Suppressor macrophage treated with lipopolysaccharide for 1 hour (primary cell): ENCODE measurements around the gene MANEAL.
A peak's percentile ranks its signal among the peaks of the same experiment; 100 is the strongest.
"Not testable (repeated sequence)": the region's sequence is repeated elsewhere in the genome, so short reads cannot be mapped to it uniquely, and the experiment has no call there.

ENCODE experiments used
- DNase-seq, 3 donors: peaks; one replicate each; pipeline ENCODE4 v3.0.0-alpha.2; 2020 to 2022

MANEAL gene, protein sequence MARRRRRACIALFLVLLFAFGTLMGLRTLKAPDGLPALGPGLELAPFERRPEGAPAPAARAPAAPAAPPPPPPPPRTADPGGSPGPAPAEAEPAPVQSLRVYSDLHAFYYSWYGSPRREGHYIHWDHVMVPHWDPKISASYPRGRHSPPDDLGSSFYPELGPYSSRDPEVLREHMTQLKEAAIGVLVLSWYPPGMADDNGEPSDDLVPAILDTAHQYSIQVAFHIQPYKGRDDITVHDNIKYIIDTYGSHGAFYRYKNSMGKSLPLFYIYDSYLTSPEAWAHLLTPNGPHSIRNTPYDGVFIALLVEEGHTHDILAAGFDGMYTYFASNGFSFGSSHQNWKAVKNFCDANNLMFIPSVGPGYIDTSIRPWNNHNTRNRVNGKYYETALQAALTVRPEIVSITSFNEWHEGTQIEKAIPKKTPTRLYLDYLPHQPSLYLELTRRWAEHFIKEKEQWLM

DNA sequence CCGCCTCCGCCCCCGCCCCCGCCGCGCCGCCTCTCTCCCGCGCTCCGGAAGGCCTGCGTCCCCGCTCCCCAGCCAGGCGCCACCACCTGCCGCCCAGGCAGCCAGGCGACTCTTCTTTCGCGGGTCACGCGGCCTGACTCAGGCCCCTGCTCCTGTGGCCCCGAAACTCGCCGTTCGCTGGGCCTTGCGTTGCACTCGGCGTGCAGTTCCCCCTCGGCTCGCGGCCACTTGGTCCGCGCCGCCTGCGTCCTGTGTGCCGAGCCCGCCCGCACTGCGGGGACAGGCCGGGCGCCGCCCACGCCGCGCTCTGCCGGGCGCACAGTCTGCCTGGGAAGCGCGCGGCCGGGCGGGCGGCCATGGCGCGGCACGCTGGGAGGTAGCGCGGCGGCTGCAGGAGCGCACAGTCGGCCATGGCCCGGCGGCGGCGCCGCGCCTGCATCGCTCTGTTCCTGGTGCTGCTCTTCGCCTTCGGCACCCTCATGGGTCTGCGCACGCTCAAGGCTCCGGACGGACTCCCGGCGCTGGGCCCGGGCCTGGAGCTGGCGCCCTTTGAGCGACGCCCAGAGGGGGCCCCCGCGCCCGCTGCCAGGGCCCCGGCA, at the start of gene MANEAL:
Gene MANEAL (plus strand): TSS at position 75 of the 599 bp plus-strand sequence. CDS start 336 bp downstream, at position 411.
- DNase-seq: peak; percentile 77 to 90 (median 83)

DNA sequence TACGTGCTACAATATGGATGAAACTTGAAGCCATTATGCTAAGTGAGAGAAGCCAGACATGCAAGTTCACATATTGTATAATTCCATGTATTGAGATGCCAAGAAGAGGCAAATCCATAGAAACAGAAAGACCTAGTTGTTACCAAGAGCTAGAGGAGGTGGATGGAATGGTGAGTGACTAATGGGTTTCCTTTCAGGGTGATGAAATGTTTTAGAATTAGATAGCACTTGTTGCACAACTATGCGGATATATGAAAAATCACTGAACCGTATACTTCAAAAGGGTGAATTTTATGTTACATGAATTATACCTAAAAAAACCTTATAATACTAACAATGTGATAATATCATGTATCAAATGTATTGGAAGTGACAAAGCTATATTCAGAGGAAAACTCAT, 46.8 kb upstream of the MANEAL start:
- DNase-seq: peak in 1 of 3 donors; percentile 10

DNA sequence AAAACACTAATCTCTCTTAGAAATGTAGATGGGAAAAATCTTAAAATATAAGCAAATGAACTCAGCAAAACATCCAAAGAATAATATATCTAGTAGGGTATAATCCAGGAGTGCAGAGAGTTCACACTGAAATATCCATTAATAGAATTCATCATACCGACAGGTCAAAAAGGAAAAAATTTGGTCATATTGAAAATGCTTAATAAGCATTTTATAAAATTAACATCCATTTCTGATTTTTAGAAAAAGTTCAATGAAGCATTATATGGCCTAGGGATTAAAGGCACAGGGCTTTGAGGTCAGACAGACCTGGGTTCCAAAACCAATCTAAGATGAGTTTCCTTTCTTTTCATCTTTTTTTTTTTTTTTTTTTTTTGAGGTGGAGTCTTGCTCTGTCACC, 45.1 kb upstream of the MANEAL start:
- no peak for DNase-seq

DNA sequence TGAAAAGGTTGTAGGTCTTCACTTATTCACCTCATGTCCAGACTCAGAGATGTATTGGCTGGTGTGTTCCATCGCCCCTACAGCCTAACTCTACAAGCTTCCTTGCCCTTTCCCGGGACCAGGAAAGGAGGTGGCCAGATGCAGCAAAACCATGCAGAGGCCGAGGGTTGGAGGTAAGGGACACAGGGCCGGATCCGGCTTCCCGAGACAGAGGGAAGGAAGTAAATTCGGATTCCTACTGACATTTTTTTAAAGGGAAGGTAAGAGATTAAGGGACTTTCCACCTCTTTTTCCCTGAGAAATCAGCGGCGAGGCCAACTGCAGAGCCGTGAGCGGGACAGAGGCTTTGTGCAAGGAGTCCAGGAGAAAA, 41.4 kb upstream of the MANEAL start:
- DNase-seq: peak in 1 of 3 donors; percentile 9

DNA sequence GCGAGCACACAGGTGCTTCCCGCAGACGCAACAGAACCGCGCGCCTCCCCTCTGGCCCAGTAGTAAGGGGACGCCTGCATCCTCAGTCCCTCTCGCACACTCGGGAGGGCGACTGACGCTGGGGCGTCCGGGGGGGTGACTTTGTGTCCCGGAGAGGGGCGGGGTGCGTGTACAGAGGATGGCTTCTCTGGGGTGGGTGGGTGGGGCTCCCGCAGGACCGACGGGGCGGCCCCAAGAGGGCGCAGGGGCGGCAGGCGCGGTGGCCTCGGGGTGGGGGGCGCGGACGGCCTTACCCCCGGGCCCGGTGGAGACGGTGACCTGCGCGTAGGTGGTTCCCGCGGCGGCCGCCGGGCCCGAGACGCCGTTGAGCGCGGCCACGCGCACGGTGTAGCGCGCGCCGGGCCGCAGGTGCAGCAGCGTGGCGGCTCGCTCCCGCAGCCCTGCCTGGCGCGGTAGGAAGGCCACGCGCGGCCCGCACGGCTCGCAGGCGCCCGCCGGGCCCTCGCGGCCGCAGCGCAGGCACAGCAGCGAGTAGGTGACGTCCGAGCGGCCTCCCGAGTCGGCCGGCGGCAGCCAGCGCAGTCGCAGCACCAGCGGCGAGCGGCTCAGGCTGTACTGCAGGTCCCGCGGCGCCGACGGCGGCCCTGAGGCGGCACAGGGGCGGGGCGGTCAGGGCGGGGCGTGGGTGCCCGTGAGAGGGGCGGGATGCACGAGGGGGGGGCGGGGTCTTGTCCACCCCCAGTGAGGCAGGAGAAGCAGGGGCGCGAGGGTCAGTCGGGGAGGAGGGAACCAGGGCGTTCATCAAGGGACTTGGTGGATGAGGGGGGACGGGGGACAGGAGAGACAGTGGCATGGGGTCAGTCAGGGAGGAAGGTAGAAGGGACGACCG, 40.8 kb upstream of the MANEAL start:
- peak; percentile 32 to 58 (median 36) for DNase-seq

DNA sequence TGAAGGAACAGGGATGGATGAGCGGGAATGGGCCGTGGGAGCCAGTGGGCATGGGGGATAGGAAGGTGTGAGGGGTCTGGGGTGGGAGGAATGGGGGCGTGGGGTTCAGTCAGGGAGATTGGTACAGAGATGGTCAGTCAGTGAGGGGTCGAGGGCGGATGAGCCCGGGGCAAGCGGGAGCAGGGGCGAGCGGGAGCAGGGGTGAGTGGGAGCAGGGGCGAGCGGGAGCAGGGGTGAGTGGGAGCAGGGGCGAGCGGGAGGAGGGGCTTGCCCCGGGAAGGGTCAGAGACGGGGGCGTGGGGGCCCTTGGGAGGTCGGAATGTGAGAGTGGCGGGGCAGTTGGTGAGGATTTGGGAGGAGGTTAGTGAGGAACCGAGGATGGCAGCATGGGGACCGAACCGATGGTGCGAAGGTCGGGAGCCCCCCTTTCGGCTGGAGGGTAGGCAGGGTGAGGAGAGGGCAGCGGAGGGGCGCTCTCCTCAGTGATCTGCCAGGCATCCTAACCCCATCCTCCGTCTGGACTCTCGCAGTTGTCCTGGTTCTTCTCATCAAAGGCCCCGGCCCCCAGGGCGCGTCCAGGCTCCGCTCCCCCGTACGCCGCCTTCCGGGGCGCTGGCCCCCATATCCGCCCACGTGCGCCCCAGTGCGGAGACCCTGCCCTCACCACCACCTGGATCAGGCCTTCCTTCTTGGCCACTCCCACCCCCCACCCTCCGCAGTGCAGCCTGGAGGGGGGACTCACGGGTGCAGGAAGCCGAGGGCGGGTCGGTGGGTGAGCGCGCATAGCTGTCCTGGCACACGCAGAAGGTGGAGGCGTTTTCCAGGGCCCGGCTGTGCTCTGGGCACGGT, 40.0 kb upstream of the MANEAL start:
- DNase-seq: no peak

DNA sequence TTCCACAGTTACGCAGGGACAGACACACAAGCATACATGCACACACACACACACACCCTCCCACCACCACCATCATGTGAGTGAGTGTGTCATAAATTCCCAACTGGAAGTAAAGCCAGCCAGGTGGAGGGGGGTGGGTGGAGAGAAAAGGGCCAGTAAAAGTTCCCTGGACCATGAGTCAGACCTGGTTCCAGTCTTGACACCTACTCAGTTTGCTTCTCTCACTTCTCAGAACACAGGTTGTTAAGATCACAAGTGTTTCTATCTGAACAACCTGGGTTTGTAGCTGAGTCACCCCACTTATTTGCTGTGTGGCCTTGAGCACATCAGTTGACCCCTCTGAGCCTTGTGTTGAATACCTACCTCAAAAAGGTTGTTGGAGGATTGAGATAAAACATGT, 38.4 kb upstream of the MANEAL start:
- peak; percentile 20 to 53 (median 20) for DNase-seq

DNA sequence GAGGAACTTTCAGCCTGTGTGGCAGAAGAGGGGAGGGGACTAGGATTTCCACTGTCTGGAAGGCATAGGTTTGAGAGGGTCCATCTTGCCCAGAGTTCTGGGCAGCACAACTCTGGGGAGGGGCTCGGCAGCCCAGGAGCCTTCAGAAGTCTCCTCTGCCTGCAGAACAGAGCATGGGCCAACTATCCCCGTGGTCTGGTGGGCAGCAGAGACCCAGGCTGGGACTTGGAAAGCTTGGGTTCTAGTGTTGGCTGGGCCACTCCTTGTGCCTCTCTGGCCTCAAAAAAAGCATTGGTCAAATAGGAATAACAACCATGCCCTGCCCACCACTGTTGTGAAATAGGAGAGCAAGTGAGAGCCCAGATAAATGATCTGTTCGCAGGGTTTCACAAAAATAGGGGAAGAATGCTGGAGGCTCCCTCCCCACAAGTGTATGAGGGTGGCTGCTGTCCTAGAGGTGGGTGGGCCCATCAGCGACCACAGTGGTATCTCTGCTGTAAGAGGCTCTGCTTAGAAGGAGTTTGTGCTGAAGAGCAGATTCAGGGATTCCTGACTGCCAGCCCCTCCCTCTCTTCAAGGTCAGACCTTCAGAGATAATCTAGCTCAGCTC, 37.6 kb upstream of the MANEAL start:
- peak; percentile 20 to 31 (median 24) for DNase-seq

DNA sequence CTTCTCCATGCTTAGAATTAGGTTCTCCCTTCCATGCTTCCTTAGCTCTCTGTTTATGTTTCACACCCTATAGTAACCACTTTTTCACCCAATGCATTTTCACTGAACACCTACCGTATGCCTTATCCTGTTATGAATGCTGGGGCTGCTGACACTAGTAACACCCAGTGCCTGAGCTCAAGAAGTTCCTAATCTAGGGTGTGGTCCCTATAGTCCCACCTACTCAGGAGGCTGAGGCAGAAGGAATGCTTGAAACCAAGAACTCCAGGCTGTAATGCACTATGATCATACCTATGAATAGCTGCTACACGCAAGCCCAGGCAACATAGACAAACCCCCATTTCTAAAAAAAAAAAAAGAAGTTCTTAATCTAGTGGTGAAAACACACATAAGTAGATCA, 34.2 kb upstream of the MANEAL start:
- DNase-seq: no peak

DNA sequence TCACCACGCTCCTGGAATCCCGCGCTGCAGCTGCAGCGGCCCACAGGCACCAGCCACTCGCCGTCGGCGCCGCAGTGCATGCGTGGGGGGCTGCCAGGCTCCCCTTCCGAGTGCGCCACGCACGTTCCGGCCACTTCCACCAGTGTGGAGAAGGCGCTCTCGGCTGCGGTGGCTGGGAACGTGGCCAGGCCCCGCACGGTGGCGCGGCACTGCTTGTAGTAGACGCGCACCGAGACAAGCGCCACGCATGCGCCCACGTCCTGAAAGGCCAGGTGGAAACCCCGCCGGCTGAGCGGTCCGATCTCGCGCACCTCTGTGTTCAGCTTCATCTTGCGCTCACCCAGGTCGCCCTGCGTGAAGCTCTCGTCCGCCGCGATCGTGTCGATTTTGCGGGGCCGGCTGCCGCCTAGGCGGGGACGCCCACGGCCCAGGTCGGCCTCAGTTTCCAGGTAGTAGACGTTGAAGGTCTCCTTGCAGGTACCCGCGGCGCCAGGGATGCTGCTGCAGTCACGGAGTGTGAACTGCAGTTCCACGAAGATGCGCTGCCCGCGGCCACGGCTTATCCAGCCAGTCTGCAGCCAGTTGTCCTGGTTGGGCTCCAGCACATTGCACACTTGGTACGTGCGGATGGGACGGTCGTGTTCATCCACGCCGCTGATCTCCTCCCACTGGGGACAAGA, 32.1 kb upstream of the MANEAL start:
- no peak for DNase-seq

DNA sequence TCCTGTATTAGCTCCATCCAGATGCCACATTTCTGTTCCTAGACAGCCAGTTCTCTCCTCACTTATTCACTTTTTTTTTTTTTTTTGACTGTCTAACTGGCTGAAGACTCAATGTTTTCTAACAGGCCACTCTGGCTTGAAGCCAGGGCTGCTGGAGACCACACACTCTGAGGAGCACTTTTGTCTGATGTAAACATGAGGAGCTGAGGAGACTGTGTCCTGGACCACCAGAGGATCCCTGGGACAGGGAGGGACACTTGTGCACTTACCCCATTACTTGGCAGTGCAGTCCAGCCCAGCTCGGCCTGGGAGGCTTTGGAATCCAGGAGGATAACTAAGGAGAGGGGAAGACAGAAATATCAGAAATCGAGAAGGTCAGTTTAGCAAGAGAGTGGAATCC, 31.1 kb upstream of the MANEAL start:
- no peak for DNase-seq

DNA sequence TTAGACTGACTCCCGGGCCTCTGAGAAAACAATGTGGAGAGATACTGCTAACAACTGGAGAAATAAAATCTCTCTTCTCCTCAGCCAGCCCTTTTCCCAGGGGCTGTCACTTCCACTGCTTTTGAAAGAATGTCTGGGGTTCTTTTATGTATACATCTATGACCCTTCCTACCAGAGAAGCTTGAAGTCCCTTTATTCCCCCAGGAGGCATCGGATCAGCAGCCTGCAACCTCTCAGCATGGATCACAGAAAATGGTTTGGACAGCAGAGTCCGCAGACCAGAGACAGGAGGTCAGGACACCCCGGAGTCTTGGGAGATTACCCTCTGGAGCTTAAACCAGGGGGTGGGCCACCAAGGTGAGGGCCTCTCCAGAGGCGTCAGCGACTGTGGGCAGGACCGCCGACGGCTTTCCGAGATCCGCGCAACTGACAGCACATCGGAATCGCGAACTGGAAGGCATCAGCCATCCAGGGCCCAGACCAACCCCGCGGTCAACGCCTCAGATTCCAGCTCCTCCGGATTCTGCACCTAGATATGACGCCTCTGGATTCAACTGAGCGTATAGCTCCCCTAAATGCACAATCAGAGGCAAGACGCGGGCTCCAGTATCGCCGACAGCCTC, 29.7 kb upstream of the MANEAL start:
- no peak for DNase-seq

DNA sequence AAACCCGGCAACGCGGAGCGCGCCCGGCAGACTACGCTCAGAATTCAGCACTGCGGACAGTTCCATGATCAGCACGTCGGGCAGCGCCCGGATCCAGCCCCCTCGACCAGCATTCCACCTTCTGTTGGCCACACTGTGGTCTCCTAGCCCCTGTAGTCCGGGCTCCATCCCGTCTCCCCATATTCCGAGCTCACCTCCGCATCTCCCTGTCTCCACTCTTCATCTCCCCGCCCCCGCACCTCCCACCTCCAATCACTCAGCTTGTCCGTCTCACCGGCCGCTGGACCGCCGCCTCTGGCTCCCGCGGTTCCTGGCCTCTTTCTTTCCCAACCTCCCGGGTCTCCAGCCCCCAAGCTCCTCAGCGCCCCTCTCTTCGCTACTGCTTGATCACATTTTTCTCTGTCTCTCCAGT, 29.2 kb upstream of the MANEAL start:
- DNase-seq: peak; percentile 44 to 71 (median 57)

DNA sequence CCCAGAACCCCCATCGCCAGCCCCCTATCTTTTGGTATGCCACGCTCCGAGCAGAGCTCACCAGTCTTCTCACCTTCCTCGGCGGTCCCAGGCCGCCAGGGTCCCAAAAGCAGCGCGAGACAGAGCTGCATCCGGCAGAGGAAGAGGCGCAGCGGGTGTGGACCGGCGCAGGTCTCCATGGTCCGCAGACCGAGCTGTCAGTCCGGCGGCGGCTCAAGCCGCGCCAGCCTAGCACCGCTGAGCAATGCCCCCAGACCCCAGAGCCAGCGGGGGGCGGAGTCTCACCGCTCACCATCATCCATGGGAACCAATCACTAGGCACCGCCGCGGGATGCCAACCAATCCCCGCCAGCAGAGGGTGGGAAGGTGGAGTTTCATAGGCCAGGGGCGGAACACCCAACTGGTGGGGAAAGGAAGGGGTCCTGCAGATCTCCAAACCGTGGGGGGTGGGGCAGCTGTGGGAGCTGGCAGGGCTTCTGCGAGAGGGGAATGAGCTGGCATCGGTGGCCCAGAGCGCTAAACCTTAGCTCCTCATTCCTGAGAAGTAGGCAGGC, 28.7 kb upstream of the MANEAL start, which contains the start of gene EPHA10:
Gene EPHA10 (minus strand): TSS at position 233 of the 554 bp plus-strand sequence. CDS start 54 bp downstream, at position 179.
- no peak for DNase-seq

DNA sequence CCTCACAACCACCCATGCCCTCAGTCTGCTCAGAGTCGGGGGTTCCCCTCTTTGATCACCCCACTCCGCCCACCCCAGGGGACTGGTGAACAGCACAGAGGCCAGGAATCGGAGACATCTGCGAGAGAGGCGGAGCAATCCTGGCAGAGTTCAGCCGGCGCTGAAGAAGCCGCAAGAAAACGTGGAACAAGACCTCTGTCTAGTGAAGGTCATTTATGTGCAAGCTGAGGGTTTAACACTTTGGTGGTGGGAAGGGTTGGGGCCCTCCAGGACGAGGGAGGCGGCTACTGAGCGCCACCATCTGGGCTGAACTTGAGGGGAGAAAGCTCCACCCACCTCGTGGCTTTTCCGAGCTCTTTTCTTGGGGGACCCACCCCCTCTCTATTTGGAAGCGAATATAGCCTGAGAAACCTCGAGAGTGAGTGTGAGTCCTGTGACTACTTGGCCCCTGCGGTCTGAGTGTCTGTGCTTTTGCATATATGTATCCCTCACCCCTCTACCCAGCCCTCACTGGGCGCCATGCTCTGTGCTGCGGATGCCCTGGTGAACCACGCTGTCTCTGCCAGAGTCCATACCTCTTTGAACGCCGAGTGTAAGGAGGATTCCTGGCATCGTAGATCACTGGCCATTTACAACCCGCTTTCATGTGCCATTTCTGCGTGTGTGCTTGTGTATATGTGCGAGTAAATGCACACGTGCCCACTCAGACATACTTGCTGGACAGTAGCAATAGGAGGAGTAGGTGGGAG, 27.6 kb upstream of the MANEAL start:
- DNase-seq: peak in 2 of 3 donors; percentile 20 to 39

DNA sequence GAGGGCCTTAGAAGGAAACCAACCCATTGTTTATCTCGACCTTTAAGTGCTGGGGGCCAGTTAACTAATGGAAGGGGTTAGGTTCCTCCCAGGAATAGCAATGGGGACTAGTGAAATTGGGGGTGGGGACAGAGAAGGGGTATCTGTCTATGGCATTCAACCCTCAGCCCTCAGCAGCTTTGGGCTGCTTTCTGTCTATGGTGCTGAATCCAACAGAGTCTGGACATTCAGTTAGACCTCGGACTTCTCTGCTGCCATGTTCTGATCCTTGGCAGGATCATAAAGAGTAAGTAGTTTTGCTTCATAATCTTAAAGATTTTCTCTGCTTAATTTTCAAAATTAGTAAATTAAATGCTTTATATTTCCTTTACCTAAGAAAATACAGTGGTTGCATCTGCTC, 26.2 kb upstream of the MANEAL start:
- no peak for DNase-seq

DNA sequence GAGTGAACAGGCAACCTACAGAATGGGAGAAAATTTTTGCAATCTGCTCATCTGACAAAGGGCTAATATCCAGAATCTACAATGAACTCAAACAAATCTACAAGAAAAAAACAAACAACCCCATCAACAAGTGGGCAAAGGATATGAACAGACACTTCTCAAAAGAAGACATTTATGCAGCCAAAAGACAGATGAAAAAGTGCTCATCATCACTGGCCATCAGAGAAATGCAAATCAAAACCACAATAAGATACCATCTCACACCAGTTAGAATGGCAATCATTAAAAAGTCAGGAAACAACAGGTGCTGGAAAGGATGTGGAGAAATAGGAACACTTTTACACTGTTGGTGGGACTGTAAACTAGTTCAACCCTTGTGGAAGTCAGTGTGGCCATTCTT, 22.2 kb upstream of the MANEAL start:
- DNase-seq: not testable (repeated sequence)

DNA sequence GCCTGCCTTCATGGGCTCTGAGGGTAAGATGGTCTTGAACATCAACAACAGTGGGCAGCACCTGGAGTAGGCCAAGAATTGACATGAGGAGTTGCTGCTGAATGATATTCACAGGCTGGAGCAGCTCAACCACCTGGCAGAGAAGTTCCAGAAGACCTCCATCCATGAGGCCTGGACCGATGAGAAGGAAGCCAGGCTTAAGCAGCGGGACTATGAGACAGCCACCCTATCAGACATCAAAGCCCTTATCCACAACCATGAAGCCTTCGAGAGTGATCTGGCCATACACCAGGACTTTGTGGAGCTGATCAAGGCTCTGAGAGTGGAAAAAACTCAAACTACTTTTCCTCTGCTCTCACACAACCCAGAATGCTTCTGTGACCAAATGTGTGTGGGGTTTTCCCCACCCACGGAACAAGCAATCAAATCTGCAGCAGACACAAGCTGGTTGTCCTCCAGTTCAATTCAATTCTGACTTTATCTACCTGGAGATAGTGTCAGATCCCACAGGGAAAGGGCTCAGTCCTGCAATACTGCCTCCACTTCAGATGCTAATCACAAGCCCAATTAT, 16.6 kb upstream of the MANEAL start:
- peak; percentile 22 to 44 (median 42) for DNase-seq

DNA sequence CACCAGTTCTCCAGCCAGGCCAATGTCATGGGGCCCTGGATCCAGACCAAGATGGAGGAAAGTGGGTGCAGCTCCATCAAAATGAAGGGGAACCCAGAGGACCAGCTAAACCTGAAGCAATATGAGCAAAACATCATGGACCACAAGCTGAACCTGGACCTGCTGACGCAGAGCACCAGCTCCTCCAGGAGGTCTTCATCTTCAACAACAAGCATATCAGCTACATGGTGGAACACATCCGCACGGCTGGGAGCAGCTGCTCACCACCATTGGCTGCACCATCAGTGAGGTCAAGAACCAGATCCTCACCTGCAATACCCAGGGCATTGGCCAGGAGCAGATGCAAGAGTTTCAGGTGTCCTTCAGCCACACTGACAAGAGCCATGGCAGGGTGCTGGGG, 15.0 kb upstream of the MANEAL start:
- DNase-seq: no peak
